Mammary epithelial cell (primary cell): ENCODE results near the gene GRHL3.

ENCODE experiments used
- CTCF ChIP-seq, 2 donors: IDR thresholded peaks in 1 of 2; conservative IDR thresholded peaks in 1 of 2; 2 replicates each; pipeline ENCODE4 v1.5.1; 2011 to 2012; ENCODE audit warnings: inconsistent platforms in 2 of 2, low read length in 2 of 2, mild to moderate bottlenecking in 2 of 2, control low read depth in 1 of 2, low read depth in 1 of 2; ENCODE audit not compliant: insufficient read depth in 1 of 2; ENCODE audit errors: extremely low read depth in 1 of 2
- EZH2 ChIP-seq: IDR thresholded peaks from 2 replicates; pipeline ENCODE4 v1.6.1; 2012; ENCODE audit warnings: low read length, inconsistent platforms, borderline replicate concordance

- TF ChIP-seq CTCF (conservative IDR thresholded peaks at IDR 0.05 in 1 of 2, IDR thresholded peaks at IDR 0.05 in 1 of 2; ENCODE audit: extremely low read depth in 1 of 2, insufficient read depth in 1 of 2, low read depth in 1 of 2, low read length in 2 of 2), result no peak
- no peak for TF ChIP-seq EZH2
Measured at GRCh38 chr1:24318615-24319311, 394 bp upstream of the GRHL3 start.
